ENCODE data around the gene FAM200A. TPM values are rescaled to one million over a fixed set of nuclear protein-coding genes. Genes with fewer than 3 reads are reported as not detected.

The FAM200A gene
- total RNA-seq, 4 donors from 2014 or later, result 4.3 to 8.8 (median 6.5) TPM

DNA sequence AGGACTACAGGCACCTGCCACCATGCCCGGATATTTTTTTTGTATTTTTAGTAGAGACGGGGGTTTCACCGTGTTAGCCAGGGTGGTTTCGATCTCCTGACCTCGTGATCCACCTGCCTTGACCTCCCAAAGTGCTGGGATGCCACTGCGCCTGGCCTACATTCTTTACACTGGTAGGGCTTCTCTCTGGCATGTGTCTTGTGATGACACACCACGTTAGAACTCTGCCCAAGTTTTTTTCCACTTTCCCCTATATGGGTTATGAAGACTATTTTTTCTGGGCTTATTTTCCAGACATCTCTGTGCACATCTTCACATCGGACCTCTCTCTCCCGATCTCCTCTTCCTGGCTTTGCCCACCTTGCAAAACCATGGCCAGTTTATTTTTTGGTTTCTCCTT is 10.7 kb downstream of the FAM200A start:
- no peak for DNase-seq (ENCODE audit: low spot score in 2 of 2)
- H3K4me3 ChIP-seq (ENCODE audit: low read depth, poor library complexity, severe bottlenecking), result no peak overlapping the region
- intact Hi-C loops (cut with DNase I; ENCODE audit: low total_unique reads), result no loop called here
- TF ChIP-seq POLR2A (IDR thresholded peaks at IDR 0.05) (no peak), CTCF (IDR thresholded peaks at IDR 0.05) (no peak)
- WGBS, 2 donors, result 91 to 93% methylated on average over 9 of the region's 9 CpGs

- H3K4me3 ChIP-seq (ENCODE audit: low read depth, poor library complexity, severe bottlenecking), result no peak overlapping the region
- TF ChIP-seq CTCF (IDR thresholded peaks at IDR 0.05), result no peak
- TF ChIP-seq POLR2A (IDR thresholded peaks at IDR 0.05), result no peak
- DNase-seq (ENCODE audit: low spot score in 2 of 2), result no peak
- WGBS, 2 donors, result 92 to 96% methylated on average over 5 of the region's 5 CpGs
- intact Hi-C loops (cut with DNase I; ENCODE audit: low total_unique reads), result no loop called here
Observed at GRCh38 chr7:99540542-99540941, 11.4 kb downstream of the FAM200A start.

DNA sequence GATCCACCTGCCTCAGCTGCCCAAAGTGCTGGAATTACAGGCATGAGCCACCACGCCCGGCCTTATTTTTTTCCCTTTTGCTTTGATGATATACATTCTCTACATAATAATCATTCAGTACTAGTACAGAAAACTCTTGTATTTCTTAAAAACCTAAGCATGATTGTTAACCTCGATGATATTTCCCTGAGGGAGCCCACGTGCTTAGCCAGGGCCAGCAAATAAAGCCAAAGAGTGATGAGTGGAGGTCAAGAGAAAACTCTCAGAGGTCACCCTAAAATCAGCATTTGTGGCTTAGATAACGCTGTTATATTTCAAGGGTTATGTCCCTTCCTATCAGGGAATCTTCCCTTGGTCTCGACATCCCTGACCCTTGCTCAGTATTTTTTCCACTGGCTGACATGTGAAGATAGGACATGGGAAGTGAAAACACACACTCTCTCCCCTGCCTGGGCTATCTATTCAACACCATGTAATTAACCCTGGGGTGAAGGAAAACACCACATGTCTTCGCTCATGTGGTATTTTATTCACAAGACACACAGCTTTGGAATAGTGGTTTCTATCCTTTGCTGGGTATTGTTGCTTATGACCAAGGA is 12.6 kb downstream of the FAM200A start:
- DNase-seq (ENCODE audit: low spot score in 2 of 2), result peak in 1 of 2 donors; percentile 32
- WGBS, 2 donors, result 78 to 80% methylated on average over 7 of the region's 7 CpGs
- intact Hi-C loops (cut with DNase I; ENCODE audit: low total_unique reads), result no loop called here
- H3K4me3 ChIP-seq (ENCODE audit: low read depth, poor library complexity, severe bottlenecking), result no peak overlapping the region
- TF ChIP-seq POLR2A (IDR thresholded peaks at IDR 0.05) (no peak), CTCF (IDR thresholded peaks at IDR 0.05) (no peak)

DNA sequence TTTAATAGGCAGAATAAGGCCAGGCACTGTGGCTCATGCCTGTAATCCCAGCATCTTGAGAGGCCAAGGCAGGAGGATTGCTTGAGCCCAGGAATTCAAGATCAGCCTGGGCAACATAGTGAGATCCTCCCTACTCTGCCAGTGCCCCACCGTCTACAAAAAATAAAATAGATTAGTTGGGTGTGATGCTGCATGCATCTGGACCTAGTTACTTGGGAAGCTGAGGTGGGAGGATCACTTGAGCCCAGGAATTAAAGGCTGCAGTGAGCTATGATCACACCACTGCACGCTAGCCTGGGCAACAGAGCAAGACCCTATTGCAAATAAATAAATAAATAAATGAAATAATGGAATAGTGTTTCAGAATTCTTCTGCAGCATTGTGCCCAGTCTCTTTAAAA is 16.2 kb downstream of the FAM200A start:
- WGBS, 2 donors, result 98 to 100% methylated on average over 2 of the region's 2 CpGs
- TF ChIP-seq CTCF (IDR thresholded peaks at IDR 0.05) (no peak), POLR2A (IDR thresholded peaks at IDR 0.05) (no peak)
- peak in 1 of 2 donors; percentile 28 for DNase-seq (ENCODE audit: low spot score in 2 of 2)
- H3K4me3 ChIP-seq (ENCODE audit: low read depth, poor library complexity, severe bottlenecking), result no peak overlapping the region
- intact Hi-C loops (cut with DNase I; ENCODE audit: low total_unique reads), result no loop called here

- TF ChIP-seq CTCF (IDR thresholded peaks at IDR 0.05) (no peak), POLR2A (IDR thresholded peaks at IDR 0.05) (no peak)
- intact Hi-C loops (cut with DNase I; ENCODE audit: low total_unique reads), result no loop called here
- DNase-seq (ENCODE audit: low spot score in 2 of 2), result no peak
- 99% methylated on average over 12 of the region's 12 CpGs for WGBS, 2 donors
- no peak overlapping the region for H3K4me3 ChIP-seq (ENCODE audit: low read depth, poor library complexity, severe bottlenecking)
Observed at GRCh38 chr7:99531354-99531765, 20.6 kb downstream of the FAM200A start.

All from lower leg skin (tissue), 4 donors.